ENCODE data around the gene KATNB1.

Gene KATNB1

GRCh38 chr16:57730771-57731730 is 4.5 kb upstream of the KATNB1 start:
- no peak for DNase-seq (ENCODE audit: low read depth, low spot score)
- ChIA-PET POLR2A (no interaction called here), CTCF (interaction anchor here (1.0 to 1.9 kb wide), 5 partner anchors 8 to 155 kb away, joined by 3 to 5 read pairs (median 4); no protein-coding TSS in a partner anchor)
- TF ChIP-seq CTCF (IDR thresholded peaks at IDR 0.05; ENCODE audit: insufficient read depth, low read length, missing control alignments): no peak
- H3K4me3 ChIP-seq (ENCODE audit: low read depth, low read length): no peak overlapping the region

GRCh38 chr16:57732037-57732436 is 3.5 kb upstream of the KATNB1 start:
- ChIA-PET POLR2A (no interaction called here), CTCF (interaction anchor here (0.8 to 1.9 kb wide), 4 partner anchors 9 to 155 kb away, joined by 3 to 5 read pairs (median 4); no protein-coding TSS in a partner anchor)
- DNase-seq (ENCODE audit: low read depth, low spot score): no peak

GRCh38 chr16:57732714-57733113 is 2.9 kb upstream of the KATNB1 start:
- POLR2A ChIA-PET: no interaction called here
- CTCF ChIA-PET: no interaction called here
- DNase-seq (ENCODE audit: low read depth, low spot score): no peak
- no peak for TF ChIP-seq CTCF (IDR thresholded peaks at IDR 0.05; ENCODE audit: insufficient read depth, low read length, missing control alignments)
- H3K4me3 ChIP-seq (ENCODE audit: low read depth, low read length): no peak overlapping the region

More at GRCh38 chr16:57732037-57732436, 3.5 kb upstream of the KATNB1 start:
- no peak overlapping the region for H3K4me3 ChIP-seq (ENCODE audit: low read depth, low read length)
- no peak for TF ChIP-seq CTCF (IDR thresholded peaks at IDR 0.05; ENCODE audit: insufficient read depth, low read length, missing control alignments)

- TF ChIP-seq CTCF (IDR thresholded peaks at IDR 0.05; ENCODE audit: insufficient read depth, low read length, missing control alignments): no peak
Observed at GRCh38 chr16:57734308-57734924, 1.2 kb upstream of the KATNB1 start.

GRCh38 chr16:57734925-57735754 is 430 bp upstream of the KATNB1 start:
- peak; percentile 100 for DNase-seq (ENCODE audit: low read depth, low spot score)
- H3K4me3 ChIP-seq (ENCODE audit: low read depth, low read length): peak overlapping the region; percentile 96
- no peak for TF ChIP-seq CTCF (IDR thresholded peaks at IDR 0.05; ENCODE audit: insufficient read depth, low read length, missing control alignments)
- POLR2A ChIA-PET: interaction anchor here (0.5 to 1.2 kb wide), 3 partner anchors 13 to 204 kb away, joined by 3 read pairs; no protein-coding TSS in a partner anchor
- CTCF ChIA-PET: interaction anchor here (0.6 to 5.2 kb wide), 13 partner anchors 9 to 272 kb away, joined by 3 to 30 read pairs (median 4); partner anchors contain the start of gene POLR2C

More at GRCh38 chr16:57734308-57734924, 1.2 kb upstream of the KATNB1 start:
- CTCF ChIA-PET: interaction anchor here (1.8 to 5.2 kb wide), 4 partner anchors 23 to 158 kb away, joined by 7 to 30 read pairs (median 28); no protein-coding TSS in a partner anchor
- peak overlapping the region; percentile 87 for H3K4me3 ChIP-seq (ENCODE audit: low read depth, low read length)
- POLR2A ChIA-PET: interaction anchor here (1.2 kb wide), 1 partner anchor 14 kb away, joined by 3 read pairs; no protein-coding TSS in a partner anchor
- DNase-seq (ENCODE audit: low read depth, low spot score): no peak

Measured in AG04449 (cell line).